Uterus (tissue), 2 donors: ENCODE results near the gene TMEM59.

Experiments used
- POLR2A ChIP-seq, 2 donors: fragments of 450-650 bp; IDR thresholded peaks; one replicate each; pipeline ENCODE4 v1.6.1; 2016; ENCODE audit warnings: antibody characterized with exemption in 2 of 2, mild to moderate bottlenecking in 1 of 2, moderate library complexity in 1 of 2
- TF ChIP-seq, protein P1 (sequence below), 4 experiments: fragments of 200-600 bp in 2 of 4; fragments of 450-650 bp in 2 of 4; sonication (generic) in 2 of 4; IDR thresholded peaks; one replicate each; pipeline ENCODE4 v1.5.1; 2016 to 2019; ENCODE audit warnings: antibody characterized with exemption in 4 of 4, mild to moderate bottlenecking in 2 of 4, moderate library complexity in 1 of 4

DNA sequence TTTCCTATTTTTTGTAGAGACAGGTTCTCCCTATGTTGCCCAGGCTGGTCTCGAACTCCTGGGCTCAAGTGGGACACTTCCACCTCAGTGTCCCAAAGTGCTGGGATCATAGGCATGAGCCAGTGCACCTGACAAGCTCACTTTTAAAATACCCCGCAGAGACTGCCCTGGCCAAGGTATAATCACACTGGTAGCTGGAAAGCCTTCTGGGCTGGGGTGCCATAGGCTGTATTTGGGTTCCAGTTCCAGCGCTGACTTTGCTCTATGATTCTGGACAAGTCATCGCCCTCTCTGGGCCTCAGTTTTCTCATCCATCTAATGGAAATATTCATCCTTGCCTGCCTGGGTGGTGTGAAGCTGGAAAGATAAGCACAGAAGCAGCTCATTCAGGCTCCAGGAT is 45.4 kb downstream of the TMEM59 start:
- TF ChIP-seq, protein P1, sequence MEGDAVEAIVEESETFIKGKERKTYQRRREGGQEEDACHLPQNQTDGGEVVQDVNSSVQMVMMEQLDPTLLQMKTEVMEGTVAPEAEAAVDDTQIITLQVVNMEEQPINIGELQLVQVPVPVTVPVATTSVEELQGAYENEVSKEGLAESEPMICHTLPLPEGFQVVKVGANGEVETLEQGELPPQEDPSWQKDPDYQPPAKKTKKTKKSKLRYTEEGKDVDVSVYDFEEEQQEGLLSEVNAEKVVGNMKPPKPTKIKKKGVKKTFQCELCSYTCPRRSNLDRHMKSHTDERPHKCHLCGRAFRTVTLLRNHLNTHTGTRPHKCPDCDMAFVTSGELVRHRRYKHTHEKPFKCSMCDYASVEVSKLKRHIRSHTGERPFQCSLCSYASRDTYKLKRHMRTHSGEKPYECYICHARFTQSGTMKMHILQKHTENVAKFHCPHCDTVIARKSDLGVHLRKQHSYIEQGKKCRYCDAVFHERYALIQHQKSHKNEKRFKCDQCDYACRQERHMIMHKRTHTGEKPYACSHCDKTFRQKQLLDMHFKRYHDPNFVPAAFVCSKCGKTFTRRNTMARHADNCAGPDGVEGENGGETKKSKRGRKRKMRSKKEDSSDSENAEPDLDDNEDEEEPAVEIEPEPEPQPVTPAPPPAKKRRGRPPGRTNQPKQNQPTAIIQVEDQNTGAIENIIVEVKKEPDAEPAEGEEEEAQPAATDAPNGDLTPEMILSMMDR (IDR thresholded peaks at IDR 0.05) = no peak
- no peak for TF ChIP-seq POLR2A (IDR thresholded peaks at IDR 0.05)
